Activated gamma-delta T cell treated with anti-CD3 and anti-CD28 coated beads, Interleukin-2, amount 50 U/mL, for 16 hours (primary cell): Measurements from ENCODE around the gene FAM161A.
"Not testable (repeated sequence)": the region's sequence is repeated elsewhere in the genome, so short reads cannot be mapped to it uniquely, and the experiment has no call there.

ENCODE experiments used
- DNase-seq: peaks from one replicate; pipeline ENCODE4 v3.0.0-alpha.2; 2020; ENCODE audit warnings: low read depth

FAM161A gene

DNA sequence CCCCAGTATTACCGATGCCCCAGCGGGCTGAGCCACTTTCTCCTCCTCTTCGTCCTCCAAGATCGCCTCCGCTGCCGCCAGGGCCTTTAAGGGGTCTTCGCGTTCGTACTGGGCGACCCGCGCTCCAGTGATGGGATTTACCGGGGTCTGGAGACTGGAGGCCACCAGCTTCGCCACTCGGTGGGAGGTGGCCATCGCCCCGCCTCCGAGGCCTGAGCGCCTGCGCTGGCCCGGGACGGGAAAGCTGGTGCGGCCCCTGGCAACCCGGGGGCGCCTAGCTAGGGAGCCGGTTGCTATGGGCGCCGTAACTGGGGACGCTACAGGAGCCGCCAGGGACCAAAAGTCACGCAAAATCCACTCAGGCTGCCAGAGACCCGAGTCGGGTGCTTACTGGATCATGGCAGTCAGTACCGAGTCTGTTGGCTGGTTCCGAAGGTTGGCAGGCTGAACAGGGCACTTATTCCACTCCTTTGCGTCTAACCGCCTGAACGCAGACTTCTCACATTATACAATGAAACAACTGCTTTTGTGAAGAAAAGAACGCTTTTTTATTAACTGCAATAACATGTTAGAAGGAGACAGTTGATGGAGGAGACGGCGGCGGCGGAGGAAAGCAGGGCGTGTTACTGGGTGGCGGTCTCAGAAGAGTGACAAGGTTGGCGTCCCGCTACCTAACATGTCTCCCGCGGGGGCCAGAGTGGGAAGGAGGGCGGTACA lies at the start of gene FAM161A:
TSS of gene FAM161A (minus strand) at position 214 of the 717 bp plus-strand sequence. CDS start at position 195, 19 bp downstream.
- DNase-seq = peak; percentile 64

GRCh38 chr2:61900281-61900680 lies 46.4 kb upstream of the FAM161A start:
- DNase-seq = no peak

- no peak for DNase-seq
Measured at GRCh38 chr2:61898810-61899209, 45.0 kb upstream of the FAM161A start.

DNA sequence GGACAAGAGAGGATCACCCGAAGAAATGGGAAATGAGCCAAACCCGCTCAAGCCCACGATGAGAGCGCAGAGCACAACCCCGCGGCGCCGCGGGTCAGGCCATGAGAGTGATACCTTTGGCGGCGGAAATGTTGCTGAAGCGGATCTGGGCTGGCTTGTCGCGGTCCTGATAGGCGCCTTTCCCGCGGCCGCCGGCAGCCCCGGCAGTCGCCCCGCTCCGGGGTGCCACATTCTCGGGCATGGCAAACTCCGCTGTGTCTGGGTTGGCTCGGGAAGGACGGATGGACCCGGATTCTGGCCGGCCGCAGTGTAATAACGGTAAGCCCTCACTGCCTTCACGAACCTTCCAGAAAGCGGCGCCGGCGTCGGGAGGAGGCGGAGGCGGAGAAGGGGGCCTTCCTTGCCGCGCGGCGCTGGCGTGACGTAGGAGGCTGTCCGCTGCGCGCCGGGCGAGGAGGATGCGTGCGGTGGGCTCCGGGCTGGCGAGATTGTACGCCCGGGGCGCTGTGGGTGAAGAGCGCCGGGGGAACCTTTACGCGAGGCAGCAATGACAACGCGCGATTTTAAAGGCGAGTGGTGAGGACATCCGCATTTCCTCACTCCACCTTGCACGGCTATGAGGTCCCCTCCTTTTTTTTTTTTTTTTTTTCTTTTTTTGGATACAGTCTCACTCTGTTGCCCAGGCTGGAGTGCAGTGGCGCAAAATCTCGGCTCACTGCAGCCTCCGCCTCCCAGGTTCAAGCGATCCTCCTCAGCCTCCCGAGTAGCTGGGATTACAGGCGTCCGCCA lies 34.6 kb upstream of the FAM161A start, which contains the start of gene CCT4:
TSS of gene CCT4 (minus strand) at position 390 of the 789 bp plus-strand sequence. CDS start at position 241, 149 bp downstream.
- peak; percentile 86 for DNase-seq

DNA sequence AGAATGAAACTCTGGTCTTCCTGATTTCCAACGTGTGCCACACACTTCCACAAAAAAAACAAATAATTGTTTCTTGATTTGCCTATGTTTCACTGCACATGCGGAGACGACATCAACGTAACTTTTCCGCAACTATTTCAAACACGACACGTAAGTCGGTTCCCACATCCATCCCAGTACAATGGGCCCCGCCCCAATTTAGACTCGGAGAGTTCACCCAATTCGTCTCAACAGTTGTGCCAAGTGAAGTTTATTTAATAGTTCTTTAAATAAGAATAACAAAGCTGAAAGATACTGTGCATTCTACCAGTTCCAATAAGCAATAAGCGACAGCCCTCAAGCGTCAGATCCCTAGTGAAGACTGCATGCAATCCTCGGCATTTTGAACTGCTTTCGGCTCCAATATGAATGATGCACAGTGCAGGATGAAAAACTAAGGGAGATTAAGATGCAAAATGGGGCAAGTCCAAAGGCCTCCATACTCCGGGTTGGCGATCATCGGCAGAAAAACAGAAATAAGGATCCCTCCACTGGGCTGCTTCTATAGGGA lies 33.9 kb upstream of the FAM161A start:
- no peak for DNase-seq

DNA sequence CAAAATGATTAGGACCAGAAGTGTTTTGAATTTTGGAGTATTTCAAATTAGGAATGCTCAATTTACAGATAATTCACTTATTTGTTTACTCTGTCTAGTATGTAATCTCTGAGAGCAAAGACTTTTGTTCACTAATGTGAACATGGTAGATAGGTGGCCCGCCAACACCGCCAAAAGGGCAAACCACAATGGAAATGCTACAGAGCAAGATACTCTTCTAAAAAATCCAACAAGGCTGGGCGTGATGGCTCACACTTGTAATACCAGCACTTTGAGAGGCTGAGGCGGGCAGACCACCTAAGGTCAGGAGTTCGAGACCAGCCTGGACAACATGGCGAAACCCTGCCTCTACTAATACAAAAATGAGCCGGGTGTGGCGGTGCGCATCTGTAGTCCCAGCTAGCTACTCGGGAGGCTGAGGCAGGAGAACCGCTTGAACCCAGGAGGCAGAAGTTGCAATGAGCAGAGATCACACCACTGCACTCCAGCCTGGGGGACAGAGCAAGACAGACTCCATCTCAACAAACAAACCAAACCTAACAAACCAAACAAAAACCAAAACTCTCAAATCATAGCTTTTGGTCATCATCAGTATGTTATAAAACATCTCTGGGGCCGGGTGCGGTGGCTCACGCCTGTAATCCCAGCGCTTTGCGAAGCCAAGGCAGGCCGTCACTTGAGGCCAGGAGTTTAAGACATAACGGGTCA lies 32.2 kb upstream of the FAM161A start:
- DNase-seq = no peak

- DNase-seq = no peak
Measured at GRCh38 chr2:61882850-61883249, 29.0 kb upstream of the FAM161A start.

- DNase-seq = not testable (repeated sequence)
Measured at GRCh38 chr2:61879351-61879750, 25.5 kb upstream of the FAM161A start.

- DNase-seq = no peak
Measured at GRCh38 chr2:61878761-61879160, 24.9 kb upstream of the FAM161A start.

GRCh38 chr2:61877571-61878245 lies 23.8 kb upstream of the FAM161A start:
- no peak for DNase-seq

DNA sequence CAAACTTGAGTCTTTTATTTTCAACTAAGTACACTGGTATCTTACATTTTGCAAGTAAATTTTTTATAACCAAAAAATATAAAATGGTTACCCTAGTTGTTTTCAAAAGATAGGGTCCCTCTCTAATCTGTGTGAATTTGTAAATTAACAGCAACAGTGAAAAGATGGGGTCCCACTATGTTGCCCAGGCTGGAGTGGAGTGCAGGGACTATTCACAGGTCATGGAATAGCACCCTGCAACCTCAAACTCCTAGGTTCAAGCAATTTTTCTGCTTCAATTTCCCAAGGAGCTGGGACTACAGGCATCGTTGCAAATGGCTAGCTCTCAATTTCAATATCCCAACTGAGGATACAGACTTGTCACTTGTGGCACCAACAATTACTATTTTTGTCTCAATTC lies 22.5 kb upstream of the FAM161A start:
- DNase-seq = no peak

DNA sequence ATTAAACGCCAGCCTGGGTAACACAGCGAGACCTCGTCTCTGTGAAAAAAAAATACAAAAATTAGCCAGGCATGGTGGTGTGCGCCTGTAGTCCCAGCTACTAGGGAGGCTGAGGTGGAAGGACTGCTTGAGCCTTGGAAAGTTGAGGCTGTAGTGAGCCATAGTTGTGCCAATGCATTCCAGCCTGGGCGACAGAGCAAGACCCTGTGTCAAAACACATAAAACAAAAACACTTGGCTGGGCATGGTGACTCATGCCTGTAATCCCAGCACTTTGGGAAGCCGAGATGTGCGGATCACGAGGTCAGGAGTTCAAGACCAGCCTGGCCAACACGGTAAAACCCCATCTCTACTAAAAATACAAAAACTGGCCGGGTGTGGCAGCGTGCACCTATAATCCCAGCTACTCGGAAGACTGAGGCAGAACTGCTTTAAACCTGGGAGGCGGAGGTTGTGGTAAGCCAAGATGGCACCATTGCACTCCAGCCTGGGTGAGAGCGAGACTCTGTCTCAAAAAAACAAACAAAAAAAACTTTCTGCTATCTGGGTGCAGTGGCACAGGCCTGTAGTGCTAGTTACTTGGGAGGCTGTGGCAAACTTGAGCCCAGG lies 12.7 kb upstream of the FAM161A start:
- not testable (repeated sequence) for DNase-seq

GRCh38 chr2:61862085-61862484 lies 8.2 kb upstream of the FAM161A start:
- DNase-seq = no peak

- no peak for DNase-seq
Measured at GRCh38 chr2:61857224-61857623, 3.4 kb upstream of the FAM161A start.

- no peak for DNase-seq
Measured at GRCh38 chr2:61855318-61855613, 1.4 kb upstream of the FAM161A start.

- DNase-seq = peak; percentile 82
Measured at GRCh38 chr2:61854564-61855317, 881 bp upstream of the FAM161A start.

DNA sequence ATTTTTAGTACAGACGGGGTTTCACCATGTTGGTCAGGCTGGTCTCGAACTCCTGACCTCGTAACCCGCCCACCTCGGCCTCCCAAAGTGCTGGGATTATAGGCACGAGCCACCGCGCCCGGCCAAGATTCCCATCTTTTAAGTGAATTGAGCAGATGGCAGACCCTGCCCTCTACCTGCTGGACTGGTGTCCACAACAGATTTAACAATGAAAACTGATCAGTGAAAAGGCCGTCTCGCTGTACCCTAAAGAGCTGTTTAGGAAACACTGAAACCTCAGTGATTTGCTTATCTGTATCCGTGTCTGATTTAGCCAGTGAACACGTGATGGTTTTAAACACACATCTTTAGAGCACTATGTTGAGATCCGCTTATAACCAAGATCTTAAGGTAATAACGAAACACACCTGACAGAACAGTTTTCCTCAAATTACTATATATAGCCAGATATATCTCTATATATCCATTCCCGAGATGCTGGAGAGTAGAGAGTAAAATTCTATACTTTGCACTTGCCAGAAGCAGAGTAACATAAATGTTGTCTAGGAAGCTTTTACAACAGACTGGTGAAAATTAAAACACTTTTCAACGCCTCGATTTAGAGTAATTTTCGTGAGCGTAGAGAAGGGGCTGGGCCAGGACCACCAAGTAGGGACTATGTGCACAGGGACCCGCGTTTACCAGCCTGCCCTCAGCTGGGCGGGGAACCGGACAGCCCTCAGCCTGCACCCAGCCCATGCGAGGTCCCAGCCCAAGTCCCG lies 594 bp downstream of the FAM161A start:
- no peak for DNase-seq

DNA sequence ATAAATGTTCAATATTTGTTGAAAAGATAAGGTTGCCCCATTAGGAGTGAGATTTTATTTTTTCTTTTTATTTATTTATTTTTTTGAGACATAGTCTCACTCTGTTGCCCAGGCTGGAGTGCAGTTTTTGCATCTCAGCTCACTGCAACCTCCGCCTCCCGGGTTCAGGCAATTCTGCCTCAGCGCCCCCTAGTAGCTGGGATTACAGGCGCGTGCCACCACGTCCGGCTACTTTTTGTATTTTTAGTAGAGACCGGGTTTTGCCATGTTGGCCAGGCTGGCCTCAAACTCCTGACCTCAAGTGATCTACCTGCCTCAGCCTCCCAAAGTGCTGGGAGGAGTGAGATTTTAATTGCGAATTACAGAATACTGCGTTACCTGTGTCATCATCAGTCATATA lies 2.6 kb downstream of the FAM161A start:
- not testable (repeated sequence) for DNase-seq

- DNase-seq = no peak
Measured at GRCh38 chr2:61845320-61845719, 8.5 kb downstream of the FAM161A start.

DNA sequence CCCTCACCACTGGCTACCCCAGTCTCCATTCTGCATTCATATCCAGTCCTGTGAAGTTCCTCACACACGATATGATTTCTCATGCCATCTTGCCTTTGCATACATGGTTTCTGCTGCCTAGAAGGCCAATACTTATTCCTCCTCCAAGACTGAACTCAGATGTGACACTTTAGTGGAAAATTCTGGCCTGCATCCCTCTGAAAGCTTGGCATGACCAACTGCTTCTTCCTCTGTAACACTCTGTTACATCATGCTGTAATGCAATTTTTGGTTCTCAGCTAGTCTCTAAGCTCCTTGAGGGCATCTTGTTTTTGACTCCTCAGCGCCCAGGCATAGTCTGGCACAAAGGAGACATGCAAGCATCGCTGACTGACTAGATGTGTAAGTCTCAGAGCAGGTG lies 12.6 kb downstream of the FAM161A start:
- DNase-seq = no peak
